Endothelial cell (in vitro differentiated cells): ENCODE results near the gene UQCR11. TPM values are rescaled to one million over a fixed set of nuclear protein-coding genes. Genes with fewer than 3 reads are reported as not detected.

Source experiments
- DNase-seq: peaks from one replicate; pipeline ENCODE4 v3.0.0; 2021; ENCODE audit warnings: low spot score
- H3K27ac Mint-ChIP-seq: one replicate; pipeline ENCODE4 v1.8.0; 2021; ENCODE audit warnings: mixed read lengths, inconsistent platforms; ENCODE audit not compliant: unreplicated experiment
- H3K27me3 Mint-ChIP-seq: one replicate; pipeline ENCODE4 v1.8.0; 2021; ENCODE audit warnings: mild to moderate bottlenecking, moderate library complexity, mixed read lengths, inconsistent platforms; ENCODE audit not compliant: unreplicated experiment
- H3K36me3 Mint-ChIP-seq: one replicate; pipeline ENCODE4 v1.8.0; 2021; ENCODE audit warnings: mild to moderate bottlenecking, low read depth, mixed read lengths, inconsistent platforms; ENCODE audit not compliant: unreplicated experiment
- H3K4me1 Mint-ChIP-seq: one replicate; pipeline ENCODE4 v1.8.0; 2021; ENCODE audit warnings: mild to moderate bottlenecking, mixed read lengths, inconsistent platforms; ENCODE audit not compliant: unreplicated experiment
- H3K4me3 Mint-ChIP-seq: one replicate; pipeline ENCODE4 v1.8.0; 2021; ENCODE audit warnings: mild to moderate bottlenecking, mixed read lengths, inconsistent platforms; ENCODE audit not compliant: unreplicated experiment
- H3K9me3 Mint-ChIP-seq: one replicate; pipeline ENCODE4 v1.8.0; 2021; ENCODE audit warnings: mixed read lengths, inconsistent platforms; ENCODE audit not compliant: unreplicated experiment
- CTCF ChIP-seq: fragments of 200-600 bp; sonication (generic); IDR thresholded peaks from one replicate; pipeline ENCODE4 v1.5.0; 2021; ENCODE audit warnings: antibody characterized with exemption; ENCODE audit not compliant: unreplicated experiment
- total RNA-seq: library from RNA; stranded (reverse); fragmentation: NEBNext Ultra II Directional; extraction: Animal tissue kit (Norgen Biotek cat#: 25700); gene quantifications from one replicate; pipeline ENCODE4 v1.2.1, GENCODE V29; 2021; ENCODE audit not compliant: unreplicated experiment

UQCR11 gene
- total RNA-seq, 1 donor from 2014 or later = 182 TPM

GRCh38 chr19:1555487-1556389, 49.5 kb downstream of the UQCR11 start:
- Mint-ChIP-seq H3K27me3 (peaks cover 9% of the 10 kb centered on the region), H3K36me3 (no peaks in the 10 kb centered on the region), H3K4me3 (no peak overlapping the region), H3K4me1 (no peaks in the 10 kb centered on the region), H3K27ac (no peak overlapping the region), H3K9me3 (no peaks in the 10 kb centered on the region)
- no peak for DNase-seq
- TF ChIP-seq CTCF = no peak

- no peaks in the 10 kb centered on the region for H3K9me3 Mint-ChIP-seq
- H3K4me1 Mint-ChIP-seq = no peaks in the 10 kb centered on the region
- TF ChIP-seq CTCF = no peak
- H3K4me3 Mint-ChIP-seq = no peak overlapping the region
- H3K27ac Mint-ChIP-seq = no peak overlapping the region
- no peak for DNase-seq
- no peaks in the 10 kb centered on the region for H3K36me3 Mint-ChIP-seq
- peaks cover 9% of the 10 kb centered on the region for H3K27me3 Mint-ChIP-seq
Observed at GRCh38 chr19:1554968-1555367, 50.3 kb downstream of the UQCR11 start.

GRCh38 chr19:1553415-1553814, 51.8 kb downstream of the UQCR11 start:
- H3K27me3 Mint-ChIP-seq = peaks cover 11% of the 10 kb centered on the region
- DNase-seq = no peak
- no peak for TF ChIP-seq CTCF
- no peaks in the 10 kb centered on the region for H3K9me3 Mint-ChIP-seq
- no peaks in the 10 kb centered on the region for H3K4me1 Mint-ChIP-seq
- no peak overlapping the region for H3K4me3 Mint-ChIP-seq
- H3K27ac Mint-ChIP-seq = no peak overlapping the region
- no peaks in the 10 kb centered on the region for H3K36me3 Mint-ChIP-seq

- no peak for TF ChIP-seq CTCF
- no peaks in the 10 kb centered on the region for H3K36me3 Mint-ChIP-seq
- H3K27me3 Mint-ChIP-seq = peaks cover 4% of the 10 kb centered on the region
- no peaks in the 10 kb centered on the region for H3K9me3 Mint-ChIP-seq
- H3K27ac Mint-ChIP-seq = no peak overlapping the region
- no peak overlapping the region for H3K4me3 Mint-ChIP-seq
- no peaks in the 10 kb centered on the region for H3K4me1 Mint-ChIP-seq
- DNase-seq = no peak
Observed at GRCh38 chr19:1551068-1552040, 53.9 kb downstream of the UQCR11 start.
